Amniotic stem cell (primary cell): ENCODE data around the gene MBOAT7.
A peak's percentile ranks its signal among the peaks of the same experiment; 100 is the strongest.

Experiments used
- DNase-seq: peaks from one replicate; lab custom pipeline; 2025; lab: John Stamatoyannopoulos, UW

The MBOAT7 gene

GRCh38 chr19:54138489-54139256 is 50.7 kb downstream of the MBOAT7 start:
- DNase-seq, result no peak

GRCh38 chr19:54137699-54138488 is 51.5 kb downstream of the MBOAT7 start, which contains the start of gene CNOT3:
Gene CNOT3 (plus strand): TSS chr19:54137762. CDS start chr19:54142979, 5,217 bp downstream.
- DNase-seq, result no peak

- DNase-seq, result peak; percentile 100
These were observed 52.3 kb downstream of the MBOAT7 start for GRCh38 chr19:54136864-54137698.

- no peak for DNase-seq
These were observed 53.1 kb downstream of the MBOAT7 start for GRCh38 chr19:54136086-54136863.

GRCh38 chr19:54133957-54134590 is 55.3 kb downstream of the MBOAT7 start:
- DNase-seq, result no peak

- no peak for DNase-seq
These were observed 55.9 kb downstream of the MBOAT7 start for GRCh38 chr19:54133312-54133956.

- DNase-seq, result no peak
These were observed 59.8 kb downstream of the MBOAT7 start for GRCh38 chr19:54129617-54129996.

GRCh38 chr19:54128796-54129616 is 60.4 kb downstream of the MBOAT7 start:
- DNase-seq, result no peak

GRCh38 chr19:54128441-54128725 is 61.0 kb downstream of the MBOAT7 start:
- DNase-seq, result no peak

GRCh38 chr19:54127688-54128440 is 61.5 kb downstream of the MBOAT7 start:
- no peak for DNase-seq

GRCh38 chr19:54125713-54126112 is 63.7 kb downstream of the MBOAT7 start:
- DNase-seq, result no peak

GRCh38 chr19:54124393-54124792 is 65.0 kb downstream of the MBOAT7 start:
- no peak for DNase-seq

- no peak for DNase-seq
These were observed 65.7 kb downstream of the MBOAT7 start for GRCh38 chr19:54123682-54124081.
